Measurements from ENCODE around the gene PROX1.

DNA sequence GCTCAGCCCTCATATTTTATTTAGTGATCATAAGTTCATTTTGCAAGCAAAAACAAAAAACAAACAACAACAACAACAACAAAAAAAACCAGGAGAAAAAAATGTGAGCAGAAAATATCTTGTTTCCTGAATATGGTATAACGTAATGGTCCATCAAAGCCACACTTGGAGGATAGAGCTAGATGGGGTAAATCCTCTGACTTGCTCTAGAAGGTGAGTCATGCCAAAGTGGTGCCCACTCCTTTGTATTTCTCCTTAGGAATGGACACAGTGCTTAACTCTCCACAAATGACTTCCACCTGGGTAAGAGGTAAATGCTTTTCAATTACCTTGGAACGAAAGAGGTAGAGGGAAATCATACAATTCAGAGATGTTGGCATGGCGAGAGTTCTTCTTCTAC is 20.6 kb downstream of the PROX1 start:
- TF ChIP-seq, protein P1, sequence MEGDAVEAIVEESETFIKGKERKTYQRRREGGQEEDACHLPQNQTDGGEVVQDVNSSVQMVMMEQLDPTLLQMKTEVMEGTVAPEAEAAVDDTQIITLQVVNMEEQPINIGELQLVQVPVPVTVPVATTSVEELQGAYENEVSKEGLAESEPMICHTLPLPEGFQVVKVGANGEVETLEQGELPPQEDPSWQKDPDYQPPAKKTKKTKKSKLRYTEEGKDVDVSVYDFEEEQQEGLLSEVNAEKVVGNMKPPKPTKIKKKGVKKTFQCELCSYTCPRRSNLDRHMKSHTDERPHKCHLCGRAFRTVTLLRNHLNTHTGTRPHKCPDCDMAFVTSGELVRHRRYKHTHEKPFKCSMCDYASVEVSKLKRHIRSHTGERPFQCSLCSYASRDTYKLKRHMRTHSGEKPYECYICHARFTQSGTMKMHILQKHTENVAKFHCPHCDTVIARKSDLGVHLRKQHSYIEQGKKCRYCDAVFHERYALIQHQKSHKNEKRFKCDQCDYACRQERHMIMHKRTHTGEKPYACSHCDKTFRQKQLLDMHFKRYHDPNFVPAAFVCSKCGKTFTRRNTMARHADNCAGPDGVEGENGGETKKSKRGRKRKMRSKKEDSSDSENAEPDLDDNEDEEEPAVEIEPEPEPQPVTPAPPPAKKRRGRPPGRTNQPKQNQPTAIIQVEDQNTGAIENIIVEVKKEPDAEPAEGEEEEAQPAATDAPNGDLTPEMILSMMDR (IDR thresholded peaks at IDR 0.05): no peak
- TF ChIP-seq POLR2A (IDR thresholded peaks at IDR 0.05): no peak

All from esophagus squamous epithelium (tissue), 4 donors.